ENCODE results near the gene IRF5. TPM values are rescaled to one million over a fixed set of nuclear protein-coding genes. Genes with fewer than 3 reads are reported as not detected.

Gene IRF5
- total RNA-seq, 1 experiment from 2014 or later = 16.5 TPM

GRCh38 chr7:128911423-128912031 is 26.2 kb upstream of the IRF5 start:
- H3K4me3 ChIP-seq (replicated peaks in 1 of 2; ENCODE audit: low read depth in 1 of 2, low read length in 2 of 2) = no peak overlapping the region
- no peaks in the 10 kb centered on the region for H3K27me3 ChIP-seq (ENCODE audit: insufficient read depth, low read length)
- no peak overlapping the region for H3K9ac ChIP-seq (ENCODE audit: low read length)
- H3K79me2 ChIP-seq (ENCODE audit: insufficient read depth, low read length) = no peaks in the 10 kb centered on the region
- ATAC-seq (0 out of 2 replicates have a peak, but pooled peaks have one; percentile 15), DNase-seq (ENCODE audit: low read depth, low spot score) (no peak)
- no peaks in the 10 kb centered on the region for H3K9me3 ChIP-seq (ENCODE audit: control insufficient read depth in 1 of 2, insufficient read depth in 1 of 2, low read depth in 1 of 2, low read length in 2 of 2)
- H2AFZ ChIP-seq (ENCODE audit: low read depth, low read length, poor library complexity, severe bottlenecking) = no peak overlapping the region
- H3K27ac ChIP-seq (ENCODE audit: low read depth, low read length) = no peak overlapping the region
- H3K4me1 ChIP-seq (ENCODE audit: control insufficient read depth in 1 of 2, insufficient read depth in 2 of 2, low read length in 2 of 2) = peaks cover 0 to 5% of the 10 kb centered on the region in 2 experiments; a peak in 1 of 4 replicates
- ChIA-PET RAD21 (ENCODE audit: low non-redundant PET in 1 of 2, low total read pairs in 2 of 2, uncharacterized antibody in 2 of 2, unreplicated experiment in 2 of 2) (interaction anchor here in 1 of 2 experiments (0.5 kb wide), 1 partner anchor 438 kb away, joined by 3 read pairs; no protein-coding TSS in a partner anchor), CTCF (no interaction called here), POLR2A (no interaction called here)
- BruUV-seq (replicated peaks) = no TSS peak
- no peaks in the 10 kb centered on the region for H4K20me1 ChIP-seq (ENCODE audit: insufficient read depth)
- H3K4me2 ChIP-seq (ENCODE audit: low read length) = no peak overlapping the region
- H3K36me3 ChIP-seq (ENCODE audit: control insufficient read depth in 1 of 2, insufficient read depth in 2 of 2, low read length in 2 of 2) = no peaks in the 10 kb centered on the region
- intact Hi-C loops (cut with micrococcal nuclease) = no loop called here
- TF ChIP-seq ZBTB33 (IDR thresholded peaks at IDR 0.05; ENCODE audit: extremely low read depth, insufficient replicate concordance, low read length) (no peak), CTCF (IDR thresholded peaks at IDR 0.05 in 2 of 3, conservative IDR thresholded peaks at IDR 0.05 in 1 of 3; ENCODE audit: borderline replicate concordance in 1 of 3, insufficient read depth in 1 of 3, low read depth in 2 of 3, low read length in 2 of 3) (no peak), SIN3A (IDR thresholded peaks at IDR 0.05; ENCODE audit: low read depth) (no peak), ZFX (IDR thresholded peaks at IDR 0.05) (no peak), EZH2 (IDR thresholded peaks at IDR 0.05) (no peak), POLR2A (IDR thresholded peaks at IDR 0.05; ENCODE audit: borderline replicate concordance, extremely low read depth, insufficient read depth, insufficient read length) (no peak), SP1 (IDR thresholded peaks at IDR 0.05; ENCODE audit: low read depth) (no peak), RAD21 (IDR thresholded peaks at IDR 0.05; ENCODE audit: low read depth) (no peak), MAX (IDR thresholded peaks at IDR 0.05) (no peak), CEBPB (IDR thresholded peaks at IDR 0.05; ENCODE audit: low read depth) (no peak), CBX3 (IDR thresholded peaks at IDR 0.05; ENCODE audit: low read depth) (no peak), ELF1 (IDR thresholded peaks at IDR 0.05; ENCODE audit: borderline replicate concordance, low read depth) (no peak)
- no peaks in the 10 kb centered on the region for H3K9me2 ChIP-seq (ENCODE audit: insufficient read depth)

Data from HCT116 (cell line).